IPS DF 6.9 (cell line): ENCODE data around the gene TMEM107.
"Not testable (repeated sequence)": the region's sequence is repeated elsewhere in the genome, so short reads cannot be mapped to it uniquely, and the experiment has no call there.

Experiments used
- DNase-seq: peaks from one replicate; pipeline ENCODE4 v3.0.0-alpha.2; 2013; ENCODE audit warnings: low read depth, low spot score
- H3K27ac ChIP-seq: one replicate; pipeline ENCODE4 v1.5.1; 2013; ENCODE audit warnings: low read length, control low read depth
- H3K27me3 ChIP-seq: 2 replicates; pipeline ENCODE4 v1.6.1; 2013; ENCODE audit warnings: mild to moderate bottlenecking, low read length; ENCODE audit not compliant: control insufficient read depth, insufficient read depth
- H3K36me3 ChIP-seq: 2 replicates; pipeline ENCODE4 v1.6.1; 2013; ENCODE audit warnings: low read length; ENCODE audit not compliant: control insufficient read depth, insufficient read depth
- H3K4me1 ChIP-seq: 2 replicates; pipeline ENCODE4 v1.6.1; 2013; ENCODE audit warnings: low read length; ENCODE audit not compliant: control insufficient read depth, insufficient read depth
- H3K4me3 ChIP-seq: 2 replicates; pipeline ENCODE4 v1.5.1; 2013; ENCODE audit warnings: mild to moderate bottlenecking, low read length
- H3K9me3 ChIP-seq: 2 replicates; pipeline ENCODE4 v1.6.1; 2013; ENCODE audit warnings: low read length, inconsistent platforms; ENCODE audit not compliant: control insufficient read depth, insufficient read depth
- WGBS: extraction: QIAGEN DNeasy Blood & Tissue Kit; methylation state at CpG from one replicate; pipeline ENCODE4 v1.1.7; 2013; ENCODE audit warnings: mixed read lengths, missing lambda C conversion rate; ENCODE audit not compliant: insufficient read length, insufficient coverage; 5-methylcytosine and 5-hydroxymethylcytosine counted together

TMEM107 gene

DNA sequence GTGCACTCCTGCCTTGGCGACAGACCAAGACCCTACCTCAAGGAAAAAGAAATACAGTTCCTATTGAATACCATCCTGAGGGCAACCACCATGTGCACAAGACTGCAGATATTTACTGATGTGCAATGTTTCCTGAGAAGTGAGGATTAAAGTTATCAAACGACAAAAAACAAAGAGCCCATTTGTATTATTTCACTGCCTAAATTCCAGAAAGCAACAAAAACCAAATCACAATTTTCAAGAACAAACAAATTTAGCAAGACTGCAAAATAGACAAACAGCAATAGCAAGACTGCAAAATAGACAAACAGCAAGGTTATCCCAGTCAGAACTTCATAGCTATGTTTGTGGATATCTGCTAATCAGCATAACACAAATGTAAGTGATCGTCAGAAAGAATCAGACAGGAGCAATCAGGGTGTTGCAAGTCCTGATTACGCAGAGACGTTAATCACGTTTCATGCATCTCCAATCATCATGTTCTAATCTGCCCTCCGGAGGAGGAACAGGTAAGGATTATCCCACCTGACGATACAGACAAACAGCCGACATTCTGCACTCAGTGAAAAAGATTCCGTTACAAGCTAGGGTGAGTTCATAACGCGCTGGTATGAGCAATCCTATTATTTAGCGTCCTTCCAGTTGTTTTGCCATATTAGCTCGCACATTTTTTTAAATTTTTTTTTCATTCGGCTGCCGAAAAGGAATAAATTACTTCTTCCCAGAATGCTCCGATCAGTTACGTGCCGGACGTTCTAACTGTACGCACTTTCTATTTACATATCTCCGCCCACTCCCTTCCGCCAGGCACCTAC, 2.9 kb downstream of the TMEM107 start:
- Histone ChIP-seq H3K9me3 (no peaks in the 10 kb centered on the region), H3K4me1 (peaks cover 5% of the 10 kb centered on the region), H3K27ac (no peak overlapping the region), H3K36me3 (no peaks in the 10 kb centered on the region), H3K4me3 (peak overlapping the region; percentile 41; the same call in 1 of the 2 replicates), H3K27me3 (no peaks in the 10 kb centered on the region)
- WGBS, result no CpG with 5 or more reads among the region's 23 CpGs
- no peak for DNase-seq

- WGBS, result no CpG with 5 or more reads among the region's 19 CpGs
- H3K36me3 ChIP-seq, H3K4me1 ChIP-seq, H3K4me3 ChIP-seq, DNase-seq, H3K27ac ChIP-seq, H3K27me3 ChIP-seq, H3K9me3 ChIP-seq: not testable (repeated sequence)
Measured at GRCh38 chr17:8170186-8170585, 6.0 kb downstream of the TMEM107 start.

- no peak for DNase-seq
- no peak overlapping the region for H3K27ac ChIP-seq
- H3K9me3 ChIP-seq, result no peaks in the 10 kb centered on the region
- peaks cover 4% of the 10 kb centered on the region for H3K4me1 ChIP-seq
- WGBS, result no CpG with 5 or more reads among the region's 3 CpGs
- H3K36me3 ChIP-seq, result no peaks in the 10 kb centered on the region
- no peak overlapping the region for H3K4me3 ChIP-seq
- H3K27me3 ChIP-seq, result no peaks in the 10 kb centered on the region
Measured at GRCh38 chr17:8167526-8167925, 8.7 kb downstream of the TMEM107 start.

- no peaks in the 10 kb centered on the region for H3K36me3 ChIP-seq
- no peak for DNase-seq
- H3K27ac ChIP-seq, result no peak overlapping the region
- H3K4me1 ChIP-seq, result peaks cover 5% of the 10 kb centered on the region
- no peaks in the 10 kb centered on the region for H3K27me3 ChIP-seq
- H3K9me3 ChIP-seq, result no peaks in the 10 kb centered on the region
- H3K4me3 ChIP-seq, result no peak overlapping the region
- no CpG with 5 or more reads among the region's 6 CpGs for WGBS
Measured at GRCh38 chr17:8166731-8167130, 9.4 kb downstream of the TMEM107 start.

DNA sequence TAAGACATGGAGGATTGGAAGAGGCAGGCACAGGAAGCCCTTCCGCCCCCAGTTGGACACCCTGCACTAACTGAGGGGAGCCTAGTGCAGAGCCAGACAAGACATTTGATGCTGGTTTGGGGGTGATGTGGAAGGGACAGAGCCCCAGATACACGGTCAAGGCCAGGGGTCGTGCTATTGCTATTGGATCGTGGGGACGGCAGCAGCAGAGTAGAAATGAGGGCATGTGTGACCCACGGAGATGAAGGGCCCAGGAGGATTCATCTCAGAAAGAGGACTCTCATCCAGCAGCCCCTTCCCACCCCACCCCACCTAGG, 11.4 kb downstream of the TMEM107 start:
- H3K4me1 ChIP-seq, result peaks cover 5% of the 10 kb centered on the region
- H3K27ac ChIP-seq, result no peak overlapping the region
- no peak for DNase-seq
- H3K27me3 ChIP-seq, result no peaks in the 10 kb centered on the region
- no peaks in the 10 kb centered on the region for H3K36me3 ChIP-seq
- H3K4me3 ChIP-seq, result no peak overlapping the region
- WGBS, result no CpG with 5 or more reads among the region's 6 CpGs
- H3K9me3 ChIP-seq, result no peaks in the 10 kb centered on the region

GRCh38 chr17:8163978-8164814, 12.0 kb downstream of the TMEM107 start:
- Histone ChIP-seq H3K9me3 (no peaks in the 10 kb centered on the region), H3K27me3 (no peaks in the 10 kb centered on the region), H3K4me1 (peaks cover 5% of the 10 kb centered on the region), H3K36me3 (no peaks in the 10 kb centered on the region), H3K27ac (no peak overlapping the region), H3K4me3 (no peak overlapping the region)
- WGBS, result no CpG with 5 or more reads among the region's 13 CpGs
- no peak for DNase-seq

DNA sequence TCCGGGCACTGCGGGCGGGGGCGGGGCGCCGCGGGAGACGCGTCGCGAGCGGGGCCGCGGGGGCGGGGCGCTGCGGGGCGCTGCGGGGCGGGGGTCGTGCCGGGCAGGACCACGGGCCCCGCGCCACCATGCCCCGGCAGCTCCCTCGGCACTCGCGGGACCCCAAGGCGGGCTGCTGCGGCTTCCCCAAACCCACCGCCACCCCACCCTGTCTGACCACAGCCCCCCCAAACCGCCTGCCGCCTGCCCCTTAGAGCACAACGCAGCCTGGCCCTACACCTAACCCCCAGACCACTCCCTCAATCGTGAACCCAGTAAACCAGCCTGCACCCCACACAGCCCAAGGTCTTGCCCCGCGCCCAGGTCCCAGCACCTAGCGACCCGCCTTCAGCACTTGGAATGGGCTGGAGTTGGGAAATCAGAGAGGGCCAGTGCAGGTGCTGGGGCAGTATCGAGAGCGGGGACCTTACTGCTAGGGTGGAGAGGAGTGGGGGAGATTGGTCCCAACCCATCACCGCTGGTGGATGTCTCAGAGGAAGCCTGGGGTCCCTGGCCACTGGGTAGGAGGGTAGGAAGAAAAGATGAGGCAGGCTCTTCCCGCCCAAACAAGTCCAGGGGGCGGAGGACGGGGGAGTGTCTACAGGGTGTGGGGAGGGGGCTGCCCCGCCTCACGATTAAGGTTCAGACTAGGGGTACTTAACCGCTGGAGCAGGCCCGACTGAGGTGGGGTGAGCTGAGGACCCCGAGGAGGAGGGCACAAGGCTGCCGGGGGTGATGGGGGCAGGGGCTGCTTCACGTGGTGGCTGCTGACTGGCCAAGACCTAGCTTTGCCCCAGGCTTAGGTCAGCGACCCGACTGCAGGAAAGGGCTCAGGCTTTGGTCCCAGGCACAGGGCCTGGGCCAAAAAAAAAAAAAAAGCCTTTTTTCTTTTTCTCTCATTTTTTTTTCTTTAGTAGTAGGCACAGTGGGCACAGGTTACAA, 12.9 kb downstream of the TMEM107 start:
- WGBS, result no CpG with 5 or more reads among the region's 55 CpGs
- Histone ChIP-seq H3K36me3 (no peaks in the 10 kb centered on the region), H3K27me3 (no peaks in the 10 kb centered on the region), H3K4me3 (peak overlapping the region; percentile 97; the same call in 1 of the 2 replicates), H3K4me1 (peaks cover 5% of the 10 kb centered on the region), H3K27ac (no peak overlapping the region), H3K9me3 (no peaks in the 10 kb centered on the region)
- no peak for DNase-seq

DNA sequence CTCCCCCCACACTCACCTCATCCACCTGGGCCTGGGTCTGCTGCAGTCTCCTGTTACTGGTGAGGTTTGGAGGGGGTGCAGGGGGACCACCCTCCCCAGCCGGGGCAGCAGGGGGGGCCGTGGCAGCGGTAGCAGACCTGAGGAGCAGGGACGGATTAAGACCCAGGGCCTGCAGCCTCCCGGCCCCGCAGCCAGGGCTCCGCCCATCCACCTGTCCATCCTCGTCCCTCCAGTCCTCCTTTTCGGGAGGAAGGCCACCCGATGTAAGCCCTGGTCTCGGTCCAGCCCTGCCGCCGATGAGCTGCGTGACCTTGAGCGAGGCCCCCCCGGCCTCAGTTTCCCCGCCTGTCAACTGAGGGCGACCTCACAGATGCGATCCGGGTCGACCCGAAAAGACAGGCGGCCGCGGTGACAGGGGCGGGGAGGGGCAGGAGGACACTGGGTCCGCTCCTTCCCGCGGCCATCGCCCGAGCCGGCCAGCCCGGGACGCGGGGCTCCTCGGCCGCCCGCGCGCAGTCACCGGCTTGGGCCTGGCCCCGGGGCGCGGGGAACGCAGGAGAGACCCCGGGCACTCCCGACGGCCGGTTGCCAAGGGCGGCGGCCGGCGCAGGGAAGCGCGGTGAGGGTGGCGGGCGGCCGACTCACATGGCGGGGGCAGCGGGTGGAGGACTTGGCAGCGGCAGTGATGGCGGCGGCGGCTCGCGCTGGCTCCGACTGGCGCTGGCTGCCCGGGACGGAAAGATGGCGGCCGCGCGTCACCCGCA, 13.8 kb downstream of the TMEM107 start, which contains the start of gene VAMP2:
Gene VAMP2, minus strand, starts transcription at position 716 of the 764 bp plus-strand sequence. Its CDS starts 69 bp downstream, at position 647.
- WGBS, result no CpG with 5 or more reads among the region's 75 CpGs
- H3K9me3 ChIP-seq, result no peaks in the 10 kb centered on the region
- H3K36me3 ChIP-seq, result no peaks in the 10 kb centered on the region
- no peaks in the 10 kb centered on the region for H3K27me3 ChIP-seq
- H3K27ac ChIP-seq, result no peak within 1 kb of the TSS
- H3K4me3 ChIP-seq, result peak within 1 kb of the TSS; percentile 97
- H3K4me1 ChIP-seq, result peaks cover 5% of the 10 kb centered on the region
- DNase-seq, result no peak

GRCh38 chr17:8161289-8162232, 14.6 kb downstream of the TMEM107 start:
- Histone ChIP-seq H3K4me1 (peaks cover 5% of the 10 kb centered on the region), H3K36me3 (no peaks in the 10 kb centered on the region), H3K27ac (no peak overlapping the region), H3K27me3 (no peaks in the 10 kb centered on the region), H3K9me3 (no peaks in the 10 kb centered on the region), H3K4me3 (peak overlapping the region; percentile 97; the same call in 1 of the 2 replicates)
- no CpG with 5 or more reads among the region's 19 CpGs for WGBS
- no peak for DNase-seq
